Cardiac fibroblast (primary cell): ENCODE measurements around the gene CCDC38.
A peak's percentile ranks its signal among the peaks of the same experiment; 100 is the strongest.

Experiments
- DNase-seq, 2 donors: peaks; one replicate each; pipeline versions ENCODE4 v3.0.0 to v3.0.0-alpha.2; 2010; ENCODE audit warnings: low read depth in 2 of 2
- H3K4me3 ChIP-seq, 2 donors: replicated peaks in 1 of 2; 1 replicate in 1 of 2; 2 replicates in 1 of 2; pipeline ENCODE4 v1.5.1; 2011; ENCODE audit warnings: low read depth in 2 of 2, low read length in 2 of 2, mild to moderate bottlenecking in 2 of 2, moderate library complexity in 1 of 2
- CTCF ChIP-seq: IDR thresholded peaks from one replicate; pipeline ENCODE4 v1.5.1; 2011; ENCODE audit warnings: low read depth, mild to moderate bottlenecking, low read length, inconsistent platforms

Gene CCDC38

GRCh38 chr12:95838125-95838524 lies 104.3 kb downstream of the CCDC38 start:
- TF ChIP-seq CTCF = no peak
- no peak overlapping the region for H3K4me3 ChIP-seq
- DNase-seq = peak; percentile 53 to 55

- TF ChIP-seq CTCF = no peak
- H3K4me3 ChIP-seq = no peak overlapping the region
- no peak for DNase-seq
These were observed 105.0 kb downstream of the CCDC38 start for GRCh38 chr12:95837240-95838038.

GRCh38 chr12:95836630-95837239 lies 105.7 kb downstream of the CCDC38 start:
- no peak for TF ChIP-seq CTCF
- peak; percentile 33 to 58 for DNase-seq
- H3K4me3 ChIP-seq = no peak overlapping the region

- H3K4me3 ChIP-seq = no peak overlapping the region
- DNase-seq = peak; percentile 44 to 79
- no peak for TF ChIP-seq CTCF
These were observed 106.2 kb downstream of the CCDC38 start for GRCh38 chr12:95836185-95836609.

- no peak for TF ChIP-seq CTCF
- no peak overlapping the region for H3K4me3 ChIP-seq
- no peak for DNase-seq
These were observed 107.8 kb downstream of the CCDC38 start for GRCh38 chr12:95834572-95834971.

GRCh38 chr12:95830335-95831089 lies 111.9 kb downstream of the CCDC38 start:
- H3K4me3 ChIP-seq = no peak overlapping the region
- no peak for DNase-seq
- TF ChIP-seq CTCF = no peak
